ENCODE measurements around the gene UBA1. TPM values are rescaled to one million over a fixed set of nuclear protein-coding genes. Genes with fewer than 3 reads are reported as not detected.

UBA1 gene
- total and polyA plus RNA-seq, 2 of the 8 experiments (the other 6 are each of a cell fraction or from before 2014, with no cell fraction given) = 313 to 458 TPM

DNA sequence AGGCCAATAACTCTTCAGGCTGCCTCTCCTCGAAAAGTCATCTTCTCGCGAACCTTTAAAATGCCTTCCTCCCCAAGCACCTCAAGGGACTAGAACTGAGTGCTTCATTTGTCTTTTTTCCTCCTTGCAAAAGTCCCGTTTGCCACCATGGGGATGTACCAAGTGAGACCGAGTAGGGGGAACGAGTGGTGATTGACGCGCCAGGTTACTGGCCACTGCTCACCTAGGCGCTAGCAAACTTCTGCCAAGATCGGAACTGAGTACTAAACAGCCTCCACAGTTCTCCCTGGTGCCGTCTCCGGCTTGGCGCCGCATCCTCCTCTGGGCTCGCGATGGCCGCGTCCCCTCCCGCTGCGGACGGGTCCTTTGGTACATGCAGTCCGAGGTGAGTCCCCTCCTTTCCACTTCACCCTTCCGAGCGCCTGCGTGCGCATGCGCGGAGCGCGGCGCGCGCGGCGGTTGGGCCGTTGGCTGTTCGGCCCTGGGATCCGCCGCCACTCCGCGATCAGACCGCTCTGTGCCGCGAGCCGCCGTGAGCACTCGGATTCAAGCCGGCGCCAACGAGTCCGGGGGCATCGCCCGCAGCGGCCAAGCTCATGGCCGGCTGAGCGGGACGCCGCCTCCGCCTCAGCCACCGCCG lies 24.8 kb downstream of the UBA1 start, which contains the start of gene CDK16 (continued):
- TF ChIP-seq GTF2F1 (IDR thresholded peaks at IDR 0.05; ENCODE audit: borderline replicate concordance, low read depth, low read length) (no peak), RXRA (IDR thresholded peaks at IDR 0.05; ENCODE audit: insufficient read depth, low read depth, low read length) (no peak), TCF12 (IDR thresholded peaks at IDR 0.05; ENCODE audit: low read depth, low read length) (no peak), SP1 (IDR thresholded peaks at IDR 0.05; ENCODE audit: low read depth, low read length) (0 out of 2 replicates have a peak, but pooled peaks have one; percentile 38), TBP (IDR thresholded peaks at IDR 0.05; ENCODE audit: low read depth, low read length) (peak; percentile 18; the same call in 1 of the 2 replicates), EP300 (IDR thresholded peaks at IDR 0.05; ENCODE audit: borderline replicate concordance in 1 of 2, low read depth in 2 of 2, low read length in 2 of 2) (peak in 1 of 2 experiments; percentile 93; a peak in 2 of 3 replicates), SRF (IDR thresholded peaks at IDR 0.05; ENCODE audit: low read depth, low read length) (no peak), ASH2L (IDR thresholded peaks at IDR 0.05; ENCODE audit: low read length) (peak; percentile 16), KDM1A (IDR thresholded peaks at IDR 0.05; ENCODE audit: borderline replicate concordance, low read length) (no peak), POLR2AphosphoS5 (IDR thresholded peaks at IDR 0.05; ENCODE audit: low read depth, low read length) (peak; percentile 42; the same call in 1 of the 2 replicates), HDAC2 (IDR thresholded peaks at IDR 0.05; ENCODE audit: borderline replicate concordance in 1 of 2, low read depth in 2 of 2, low read length in 2 of 2) (no peak)
- TF ChIP-seq, protein P1, sequence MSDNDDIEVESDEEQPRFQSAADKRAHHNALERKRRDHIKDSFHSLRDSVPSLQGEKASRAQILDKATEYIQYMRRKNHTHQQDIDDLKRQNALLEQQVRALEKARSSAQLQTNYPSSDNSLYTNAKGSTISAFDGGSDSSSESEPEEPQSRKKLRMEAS (IDR thresholded peaks at IDR 0.05) = 0 out of 2 replicates have a peak, but pooled peaks have one; percentile 5
- TF ChIP-seq, protein P2, sequence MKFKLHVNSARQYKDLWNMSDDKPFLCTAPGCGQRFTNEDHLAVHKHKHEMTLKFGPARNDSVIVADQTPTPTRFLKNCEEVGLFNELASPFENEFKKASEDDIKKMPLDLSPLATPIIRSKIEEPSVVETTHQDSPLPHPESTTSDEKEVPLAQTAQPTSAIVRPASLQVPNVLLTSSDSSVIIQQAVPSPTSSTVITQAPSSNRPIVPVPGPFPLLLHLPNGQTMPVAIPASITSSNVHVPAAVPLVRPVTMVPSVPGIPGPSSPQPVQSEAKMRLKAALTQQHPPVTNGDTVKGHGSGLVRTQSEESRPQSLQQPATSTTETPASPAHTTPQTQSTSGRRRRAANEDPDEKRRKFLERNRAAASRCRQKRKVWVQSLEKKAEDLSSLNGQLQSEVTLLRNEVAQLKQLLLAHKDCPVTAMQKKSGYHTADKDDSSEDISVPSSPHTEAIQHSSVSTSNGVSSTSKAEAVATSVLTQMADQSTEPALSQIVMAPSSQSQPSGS (IDR thresholded peaks at IDR 0.05; ENCODE audit: low read length) = no peak
- TF ChIP-seq, protein P3, sequence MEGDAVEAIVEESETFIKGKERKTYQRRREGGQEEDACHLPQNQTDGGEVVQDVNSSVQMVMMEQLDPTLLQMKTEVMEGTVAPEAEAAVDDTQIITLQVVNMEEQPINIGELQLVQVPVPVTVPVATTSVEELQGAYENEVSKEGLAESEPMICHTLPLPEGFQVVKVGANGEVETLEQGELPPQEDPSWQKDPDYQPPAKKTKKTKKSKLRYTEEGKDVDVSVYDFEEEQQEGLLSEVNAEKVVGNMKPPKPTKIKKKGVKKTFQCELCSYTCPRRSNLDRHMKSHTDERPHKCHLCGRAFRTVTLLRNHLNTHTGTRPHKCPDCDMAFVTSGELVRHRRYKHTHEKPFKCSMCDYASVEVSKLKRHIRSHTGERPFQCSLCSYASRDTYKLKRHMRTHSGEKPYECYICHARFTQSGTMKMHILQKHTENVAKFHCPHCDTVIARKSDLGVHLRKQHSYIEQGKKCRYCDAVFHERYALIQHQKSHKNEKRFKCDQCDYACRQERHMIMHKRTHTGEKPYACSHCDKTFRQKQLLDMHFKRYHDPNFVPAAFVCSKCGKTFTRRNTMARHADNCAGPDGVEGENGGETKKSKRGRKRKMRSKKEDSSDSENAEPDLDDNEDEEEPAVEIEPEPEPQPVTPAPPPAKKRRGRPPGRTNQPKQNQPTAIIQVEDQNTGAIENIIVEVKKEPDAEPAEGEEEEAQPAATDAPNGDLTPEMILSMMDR (IDR thresholded peaks at IDR 0.05; ENCODE audit: control extremely low read depth in 1 of 3, insufficient read depth in 1 of 3, low read depth in 1 of 3, low read length in 3 of 3) = no peak
- TF ChIP-seq, protein P4, sequence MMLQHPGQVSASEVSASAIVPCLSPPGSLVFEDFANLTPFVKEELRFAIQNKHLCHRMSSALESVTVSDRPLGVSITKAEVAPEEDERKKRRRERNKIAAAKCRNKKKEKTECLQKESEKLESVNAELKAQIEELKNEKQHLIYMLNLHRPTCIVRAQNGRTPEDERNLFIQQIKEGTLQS (IDR thresholded peaks at IDR 0.05; ENCODE audit: insufficient read depth, low read depth, low read length) = no peak

Data from H1 (cell line).